ENCODE data around the gene MS4A1. TPM values are rescaled to one million over a fixed set of nuclear protein-coding genes. Genes with fewer than 3 reads are reported as not detected.

MS4A1 gene
- not detected in 2 replicates for total RNA-seq

GRCh38 chr11:60455531-60456042, at the start of gene MS4A1:
TSS of gene MS4A1 (plus strand) at chr11:60455847. CDS start at chr11:60462375, 6,528 bp downstream.

GRCh38 chr11:60429272-60429671, 26.4 kb upstream of the MS4A1 start, which contains the start of gene MS4A5:
TSS of gene MS4A5 (plus strand) at chr11:60429572. CDS start at chr11:60429675, 103 bp downstream.

GRCh38 chr11:60492488-60493009, 36.9 kb downstream of the MS4A1 start, which contains the start of gene MS4A12:
TSS of gene MS4A12 (plus strand) at chr11:60492778. CDS start at chr11:60497319, 4,541 bp downstream.

GRCh38 chr11:60515144-60515855, 59.7 kb downstream of the MS4A1 start, which contains the start of gene MS4A13:
TSS of gene MS4A13 (plus strand) at chr11:60515392. CDS start at chr11:60518084, 2,692 bp downstream.

Other genes starting within 250 kb of the MS4A1 start
- not detected in 2 replicates for gene MS4A4E, start 212.7 kb upstream of the MS4A1 start, total RNA-seq
- not detected in 2 replicates for gene MS4A4A, start 175.2 kb upstream of the MS4A1 start, total RNA-seq
- gene MS4A6E, start 128.6 kb upstream of the MS4A1 start, total RNA-seq = not detected in 2 replicates
- not detected in 2 replicates for gene MS4A7, start 77.3 kb upstream of the MS4A1 start, total RNA-seq
- not detected in 2 replicates for gene MS4A14, start 59.4 kb upstream of the MS4A1 start, total RNA-seq
- gene MS4A5, start 26.3 kb upstream of the MS4A1 start, total RNA-seq = not detected in 2 replicates
- gene MS4A12, start 36.9 kb downstream of the MS4A1 start, total RNA-seq = not detected in 2 replicates
- gene MS4A13, start 59.5 kb downstream of the MS4A1 start, total RNA-seq = not detected in 2 replicates
- gene MS4A8, start 243.8 kb downstream of the MS4A1 start, total RNA-seq = not detected in 2 replicates